ENCODE results near the gene ORM2. TPM values are rescaled to one million over a fixed set of nuclear protein-coding genes. Genes with fewer than 3 reads are reported as not detected.

ORM2 gene
- total RNA-seq, 3 donors from 2014 or later (not counting 1 experiment from before 2014, with no cell fraction given), result not detected

GRCh38 chr9:114296338-114296737 lies 33.3 kb upstream of the ORM2 start:
- TF ChIP-seq CTCF (IDR thresholded peaks at IDR 0.05), result no peak
- peaks cover 0 to 4% of the 10 kb centered on the region in 2 donors for H3K9me3 Mint-ChIP-seq
- Histone ChIP-seq H3K36me3 (ENCODE audit: control insufficient read depth, insufficient read depth, low read length) (no peaks in the 10 kb centered on the region), H3K9me3 (ENCODE audit: control insufficient read depth, insufficient read depth, low read length) (peaks cover 4% of the 10 kb centered on the region), H3K4me3 (ENCODE audit: low read length) (no peak overlapping the region), H3K4me1 (ENCODE audit: control insufficient read depth, insufficient read depth, low read length) (no peaks in the 10 kb centered on the region), H3K27ac (ENCODE audit: low read length) (no peak overlapping the region), H3K27me3 (ENCODE audit: control insufficient read depth, insufficient read depth, low read length) (peaks cover 2% of the 10 kb centered on the region)
- intact Hi-C loops (cut with micrococcal nuclease), result no loop called here
- H3K27ac Mint-ChIP-seq, result no peak overlapping the region
- H3K4me3 Mint-ChIP-seq, result no peak overlapping the region
- ATAC-seq (no peak), DNase-seq (no peak)
- WGBS (ENCODE audit: insufficient coverage), result no CpG with 5 or more reads among the region's 1 CpG
- peaks cover 14 to 33% of the 10 kb centered on the region in 2 donors for H3K27me3 Mint-ChIP-seq (ENCODE audit: low read depth in 2 of 2)
- H3K4me1 Mint-ChIP-seq, result no peaks in the 10 kb centered on the region
- H3K36me3 Mint-ChIP-seq, result peaks cover 16% of the 10 kb centered on the region

DNA sequence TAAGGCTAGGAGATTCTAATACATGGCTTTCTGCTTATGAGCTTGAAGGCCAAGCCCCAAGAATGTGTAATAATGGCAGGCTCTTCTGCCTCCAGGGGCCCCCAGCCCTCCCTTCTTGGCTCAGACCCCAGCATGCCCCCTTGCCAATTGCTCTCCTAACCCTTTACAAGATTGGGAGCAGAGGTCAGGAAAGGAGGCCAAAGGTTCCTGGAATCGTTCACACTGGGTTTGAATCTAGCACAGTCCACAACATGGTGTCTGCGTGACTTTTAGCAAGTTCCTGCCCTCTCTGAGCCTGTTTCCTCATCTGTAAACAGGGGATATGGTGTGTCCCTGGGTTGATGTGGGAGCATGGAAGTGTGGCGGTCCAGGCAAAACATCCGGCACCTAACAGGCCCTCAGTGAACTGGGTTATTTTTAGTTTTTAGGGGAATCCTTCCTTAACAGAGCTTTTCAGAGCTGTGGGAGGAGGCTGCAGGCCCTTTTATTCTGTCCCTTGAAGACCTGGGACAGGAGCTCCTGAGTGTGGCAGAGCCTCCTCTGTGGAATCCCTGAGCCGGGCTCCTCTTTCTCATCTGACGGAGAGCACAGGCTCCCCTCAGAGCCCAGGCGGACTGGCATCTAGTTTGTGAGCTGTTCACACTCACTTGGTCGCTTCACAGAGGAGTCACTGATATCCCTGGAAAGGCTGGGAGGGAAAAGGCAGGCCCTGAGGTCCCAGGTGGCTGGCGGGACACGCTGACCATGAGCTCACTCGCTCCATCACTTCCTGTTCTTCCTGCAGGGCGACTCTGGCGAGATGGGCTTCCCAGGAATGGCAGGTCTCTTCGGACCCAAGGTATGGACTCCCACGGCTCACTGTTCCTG lies 30.1 kb upstream of the ORM2 start:
- H3K27ac ChIP-seq (ENCODE audit: low read length), result no peak overlapping the region
- Mint-ChIP-seq H3K4me1 (no peaks in the 10 kb centered on the region), H3K27ac (no peak overlapping the region), H3K36me3 (peaks cover 9% of the 10 kb centered on the region), H3K9me3 (peaks cover 0 to 4% of the 10 kb centered on the region in 2 donors), H3K4me3 (no peak overlapping the region), H3K27me3 (ENCODE audit: low read depth in 2 of 2) (peaks cover 4 to 15% of the 10 kb centered on the region in 2 donors)
- peak in 1 of 2 donors; percentile 1 for DNase-seq
- intact Hi-C loops (cut with micrococcal nuclease), result no loop called here
- ATAC-seq, result no peak
- no peaks in the 10 kb centered on the region for H3K36me3 ChIP-seq (ENCODE audit: control insufficient read depth, insufficient read depth, low read length)
- WGBS (ENCODE audit: insufficient coverage), result 89% methylated on average over 15 of the region's 15 CpGs
- H3K4me3 ChIP-seq (ENCODE audit: low read length), result no peak overlapping the region
- no peak for TF ChIP-seq CTCF (IDR thresholded peaks at IDR 0.05)
- peaks cover 2% of the 10 kb centered on the region for H3K27me3 ChIP-seq (ENCODE audit: control insufficient read depth, insufficient read depth, low read length)
- H3K9me3 ChIP-seq (ENCODE audit: control insufficient read depth, insufficient read depth, low read length), result peaks cover 4% of the 10 kb centered on the region
- H3K4me1 ChIP-seq (ENCODE audit: control insufficient read depth, insufficient read depth, low read length), result no peaks in the 10 kb centered on the region

- intact Hi-C loops (cut with micrococcal nuclease), result no loop called here
- peak in 1 of 2 donors; percentile 9 for DNase-seq
- WGBS (ENCODE audit: insufficient coverage), result 90% methylated on average over 4 of the region's 4 CpGs
- no peak overlapping the region for H3K27ac ChIP-seq (ENCODE audit: low read length)
- no peaks in the 10 kb centered on the region for H3K4me1 ChIP-seq (ENCODE audit: control insufficient read depth, insufficient read depth, low read length)
- Mint-ChIP-seq H3K4me3 (no peak overlapping the region), H3K36me3 (peaks cover under 1% of the 10 kb centered on the region), H3K27ac (no peak overlapping the region), H3K4me1 (no peaks in the 10 kb centered on the region), H3K9me3 (no peaks in the 10 kb centered on the region), H3K27me3 (ENCODE audit: low read depth in 2 of 2) (peaks cover 0 to 7% of the 10 kb centered on the region in 2 donors)
- ATAC-seq, result no peak
- H3K36me3 ChIP-seq (ENCODE audit: control insufficient read depth, insufficient read depth, low read length), result no peaks in the 10 kb centered on the region
- no peak for TF ChIP-seq CTCF (IDR thresholded peaks at IDR 0.05)
- H3K27me3 ChIP-seq (ENCODE audit: control insufficient read depth, insufficient read depth, low read length), result peaks cover 2% of the 10 kb centered on the region
- no peak overlapping the region for H3K4me3 ChIP-seq (ENCODE audit: low read length)
- peaks cover 4% of the 10 kb centered on the region for H3K9me3 ChIP-seq (ENCODE audit: control insufficient read depth, insufficient read depth, low read length)
These were observed 29.4 kb upstream of the ORM2 start for GRCh38 chr9:114300153-114300845.

Data from natural killer cell (primary cell).